Common myeloid progenitor, CD34-positive (primary cell): ENCODE measurements around the gene RUNX1.
A peak's percentile ranks its signal among the peaks of the same experiment; 100 is the strongest.
"Not testable (repeated sequence)": the region's sequence is repeated elsewhere in the genome, so short reads cannot be mapped to it uniquely, and the experiment has no call there.

ENCODE experiments used
- CTCF ChIA-PET: fragments of 350-600 bp; sonication (Branson Sonifier 250); formaldehyde crosslinking; loops from one replicate; lab custom pipeline; 2021; ENCODE audit warnings: antibody characterized with exemption; lab: Charles Lee
- POLR2A ChIA-PET: fragments of 350-600 bp; sonication (Branson Sonifier 250); formaldehyde crosslinking; loops from one replicate; lab custom pipeline; 2021; ENCODE audit warnings: antibody characterized with exemption; lab: Charles Lee
- DNase-seq, 3 donors: peaks; one replicate each; pipeline versions ENCODE4 v3.0.0 to v3.0.0-alpha.2; 2013
- H3K27ac ChIP-seq, 2 experiments: 1 replicate in 1 of 2; 2 replicates in 1 of 2; pipeline ENCODE4 v1.7.0; 2013; ENCODE audit warnings: inconsistent platforms in 2 of 2, low read length in 2 of 2, mild to moderate bottlenecking in 2 of 2, low read depth in 1 of 2, moderate library complexity in 1 of 2; ENCODE audit not compliant: severe bottlenecking in 2 of 2, insufficient read depth in 1 of 2, poor library complexity in 1 of 2
- H3K27me3 ChIP-seq, 5 experiments: replicated peaks in 2 of 5; 1 replicate in 3 of 5; 2 replicates in 2 of 5; pipeline versions ENCODE4 v1.6.1 to v1.7.0; 2013; ENCODE audit warnings: low read length in 4 of 5, mild to moderate bottlenecking in 2 of 5, moderate library complexity in 2 of 5, inconsistent platforms in 1 of 5; ENCODE audit not compliant: insufficient read depth in 5 of 5, control insufficient read depth in 4 of 5
- H3K36me3 ChIP-seq, 4 experiments: 1 replicate in 2 of 4; 2 replicates in 2 of 4; pipeline versions ENCODE4 v1.6.1 to v1.7.0; 2013; ENCODE audit warnings: low read length in 3 of 4, control low read depth in 1 of 4, mild to moderate bottlenecking in 1 of 4; ENCODE audit not compliant: control insufficient read depth in 4 of 4, insufficient read depth in 4 of 4
- H3K4me1 ChIP-seq, 4 experiments: 1 replicate in 3 of 4; 2 replicates in 1 of 4; pipeline versions ENCODE4 v1.6.1 to v1.7.1; 2013; ENCODE audit warnings: low read length in 3 of 4, mild to moderate bottlenecking in 3 of 4, control low read depth in 1 of 4, inconsistent platforms in 1 of 4, moderate library complexity in 1 of 4; ENCODE audit not compliant: control insufficient read depth in 4 of 4, insufficient read depth in 4 of 4; ENCODE audit errors: control extremely low read depth in 1 of 4
- H3K4me3 ChIP-seq, 7 experiments: 1 replicate in 4 of 7; 2 replicates in 3 of 7; pipeline versions ENCODE4 v1.5.1 to v1.7.0; 2013; ENCODE audit warnings: mild to moderate bottlenecking in 7 of 7, low read length in 6 of 7, moderate library complexity in 6 of 7, inconsistent platforms in 2 of 7, low read depth in 2 of 7, control low read depth in 1 of 7; ENCODE audit not compliant: insufficient read depth in 4 of 7, control insufficient read depth in 1 of 7; ENCODE audit errors: extremely low read depth in 1 of 7
- H3K9me3 ChIP-seq, 5 experiments: 1 replicate in 4 of 5; 2 replicates in 1 of 5; pipeline versions ENCODE4 v1.6.1 to v1.7.1; 2013; ENCODE audit warnings: low read length in 4 of 5, mild to moderate bottlenecking in 2 of 5, inconsistent platforms in 1 of 5, low read depth in 1 of 5, moderate library complexity in 1 of 5; ENCODE audit not compliant: control insufficient read depth in 4 of 5, insufficient read depth in 2 of 5; ENCODE audit errors: control extremely low read depth in 1 of 5
- WGBS: methylation state at CpG from one replicate; pipeline ENCODE4 v1.1.5; 2013; ENCODE audit not compliant: insufficient coverage; 5-methylcytosine and 5-hydroxymethylcytosine counted together

Gene RUNX1

DNA sequence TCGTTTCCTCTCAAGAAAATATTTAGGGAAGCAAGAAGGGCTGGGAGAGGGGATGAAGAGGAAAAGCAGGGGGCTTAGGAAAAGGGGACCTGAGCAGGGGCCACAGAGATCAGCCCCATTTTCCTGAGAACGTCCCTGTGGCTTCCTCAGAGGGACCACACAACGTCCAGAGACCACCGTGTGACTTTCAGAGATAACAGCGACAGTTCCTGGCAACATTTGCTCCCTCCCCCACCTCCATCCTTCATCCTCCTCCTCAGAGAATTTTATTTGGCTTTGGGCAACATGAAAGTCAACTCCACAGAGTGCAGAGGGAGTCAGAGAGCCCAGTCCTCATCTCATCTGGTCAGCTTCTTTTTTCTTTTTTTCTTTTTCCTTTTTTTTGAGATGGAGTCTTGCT is 50.9 kb downstream of the RUNX1 start:
- Histone ChIP-seq H3K36me3 (peaks cover 2 to 28% (median 10%) of the 10 kb centered on the region in 4 experiments), H3K4me3 (peak overlapping the region in 3 of 7 experiments; percentile 5 to 49 (median 37)), H3K4me1 (peaks cover 16 to 81% (median 60%) of the 10 kb centered on the region in 4 experiments), H3K27ac (peak overlapping the region; percentile 9 to 69), H3K9me3 (no peaks in the 10 kb centered on the region), H3K27me3 (no peaks in the 10 kb centered on the region)
- 6% methylated on average over 2 of the region's 5 CpGs for WGBS
- ChIA-PET POLR2A (interaction anchor here (0.5 to 2.8 kb wide), 5 partner anchors 8 to 110 kb away, joined by 3 to 7 read pairs (median 4); no protein-coding TSS in a partner anchor), CTCF (interaction anchor here (1.0 to 2.1 kb wide), 3 partner anchors 13 to 39 kb away, joined by 3 to 4 read pairs (median 4); no protein-coding TSS in a partner anchor)
- DNase-seq, result peak in 1 of 3 donors; percentile 46

DNA sequence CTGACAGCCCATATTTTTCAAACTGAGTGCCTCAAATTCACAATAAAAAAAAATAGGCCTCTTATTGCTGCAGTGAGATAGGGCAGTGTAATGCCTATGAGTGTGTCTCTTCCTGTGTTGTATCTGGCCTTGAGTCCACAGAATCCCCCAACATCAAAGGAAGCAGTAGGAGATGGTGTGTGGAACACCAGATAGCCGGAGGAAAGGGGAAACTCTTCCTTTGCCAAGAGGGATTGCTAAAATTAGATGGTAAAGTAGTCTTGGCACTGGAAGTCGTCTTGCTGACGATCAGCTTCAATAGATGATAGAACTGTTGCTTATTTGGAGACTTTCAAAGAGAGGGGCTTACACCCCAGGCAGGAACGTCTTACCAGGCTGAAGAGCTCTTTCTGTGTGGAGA is 51.8 kb downstream of the RUNX1 start:
- Histone ChIP-seq H3K27me3 (no peaks in the 10 kb centered on the region), H3K4me1 (peaks cover 16 to 82% (median 62%) of the 10 kb centered on the region in 4 experiments), H3K4me3 (peak overlapping the region in 1 of 7 experiments; percentile 25), H3K27ac (peak overlapping the region in 1 of 2 experiments; percentile 69), H3K36me3 (peaks cover 4 to 33% (median 13%) of the 10 kb centered on the region in 4 experiments), H3K9me3 (no peaks in the 10 kb centered on the region)
- 14% methylated on average over 3 of the region's 4 CpGs for WGBS
- ChIA-PET POLR2A (interaction anchor here (0.5 to 1.3 kb wide), 5 partner anchors 9 to 110 kb away, joined by 3 to 4 read pairs (median 3); no protein-coding TSS in a partner anchor), CTCF (interaction anchor here (1.5 kb wide), 1 partner anchor 15 kb away, joined by 4 read pairs; no protein-coding TSS in a partner anchor)
- no peak for DNase-seq

DNA sequence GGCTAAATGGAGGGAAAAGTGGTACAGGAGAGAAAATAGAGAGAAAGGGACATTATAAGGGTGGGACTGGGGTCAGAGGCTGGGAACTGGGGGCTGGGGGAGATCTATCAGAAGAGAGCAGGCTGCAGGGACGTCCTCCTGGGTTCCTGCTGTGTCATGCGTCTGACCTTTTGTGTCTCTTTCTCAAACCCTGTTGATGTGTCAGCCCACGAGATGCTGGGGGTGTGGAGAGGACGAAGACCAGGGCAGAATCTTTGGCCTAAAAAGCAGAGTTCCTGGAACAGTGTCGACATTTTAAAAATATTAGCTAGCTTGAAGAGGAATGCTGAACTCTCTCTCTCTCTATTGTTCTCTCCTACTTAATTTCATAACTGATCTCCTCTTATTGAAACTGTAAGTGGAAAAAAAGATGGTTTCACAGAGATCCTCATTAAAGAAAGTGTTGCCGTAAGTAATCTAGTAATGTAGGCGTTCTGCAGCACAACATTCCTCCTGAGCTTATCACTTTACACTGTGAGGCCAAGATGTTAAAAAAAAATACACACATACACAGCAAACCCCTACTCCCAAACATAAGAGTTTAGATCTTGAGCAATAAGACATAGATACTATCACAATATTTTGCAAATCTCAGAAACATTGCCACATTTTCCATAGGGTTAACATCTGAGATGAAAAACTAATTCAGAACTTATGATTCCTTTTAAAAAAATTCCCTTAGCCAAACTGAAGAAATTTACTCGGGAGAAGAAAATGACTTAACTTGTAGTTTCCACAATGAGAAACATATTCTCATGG is 52.6 kb downstream of the RUNX1 start:
- Histone ChIP-seq H3K4me3 (no peak overlapping the region), H3K4me1 (peaks cover 16 to 84% (median 69%) of the 10 kb centered on the region in 4 experiments), H3K9me3 (no peaks in the 10 kb centered on the region), H3K27me3 (no peaks in the 10 kb centered on the region), H3K36me3 (peaks cover 6 to 40% (median 16%) of the 10 kb centered on the region in 4 experiments), H3K27ac (peak overlapping the region in 1 of 2 experiments; percentile 60)
- POLR2A ChIA-PET, result interaction anchor here (0.7 kb wide), 1 partner anchor 42 kb away, joined by 3 read pairs; no protein-coding TSS in a partner anchor
- DNase-seq, result no peak
- CTCF ChIA-PET, result no interaction called here
- 64% methylated on average over 4 of the region's 8 CpGs for WGBS

DNA sequence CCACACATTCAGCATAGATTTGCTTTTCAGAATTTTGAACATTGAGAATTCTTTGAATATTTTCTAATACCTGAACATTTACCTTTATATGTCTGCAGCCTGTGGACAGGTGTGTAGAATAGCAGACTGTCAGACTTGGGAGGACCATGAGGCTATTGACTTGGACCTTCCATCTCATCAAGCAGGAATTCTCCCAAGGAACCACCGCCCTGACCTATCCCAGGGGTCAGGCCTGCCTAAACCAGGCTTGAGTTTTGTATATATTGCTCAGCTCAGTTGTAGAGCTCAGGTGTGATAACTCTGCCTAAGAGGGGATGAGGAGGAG is 53.2 kb downstream of the RUNX1 start:
- WGBS, result no CpG with 5 or more reads among the region's 1 CpG
- Histone ChIP-seq H3K36me3 (peaks cover 6 to 45% (median 19%) of the 10 kb centered on the region in 4 experiments), H3K27me3 (no peaks in the 10 kb centered on the region), H3K27ac (peak overlapping the region in 1 of 2 experiments; percentile 60), H3K9me3 (no peaks in the 10 kb centered on the region), H3K4me1 (peaks cover 16 to 90% (median 74%) of the 10 kb centered on the region in 4 experiments), H3K4me3 (no peak overlapping the region)
- DNase-seq, result no peak
- ChIA-PET POLR2A (no interaction called here), CTCF (no interaction called here)

DNA sequence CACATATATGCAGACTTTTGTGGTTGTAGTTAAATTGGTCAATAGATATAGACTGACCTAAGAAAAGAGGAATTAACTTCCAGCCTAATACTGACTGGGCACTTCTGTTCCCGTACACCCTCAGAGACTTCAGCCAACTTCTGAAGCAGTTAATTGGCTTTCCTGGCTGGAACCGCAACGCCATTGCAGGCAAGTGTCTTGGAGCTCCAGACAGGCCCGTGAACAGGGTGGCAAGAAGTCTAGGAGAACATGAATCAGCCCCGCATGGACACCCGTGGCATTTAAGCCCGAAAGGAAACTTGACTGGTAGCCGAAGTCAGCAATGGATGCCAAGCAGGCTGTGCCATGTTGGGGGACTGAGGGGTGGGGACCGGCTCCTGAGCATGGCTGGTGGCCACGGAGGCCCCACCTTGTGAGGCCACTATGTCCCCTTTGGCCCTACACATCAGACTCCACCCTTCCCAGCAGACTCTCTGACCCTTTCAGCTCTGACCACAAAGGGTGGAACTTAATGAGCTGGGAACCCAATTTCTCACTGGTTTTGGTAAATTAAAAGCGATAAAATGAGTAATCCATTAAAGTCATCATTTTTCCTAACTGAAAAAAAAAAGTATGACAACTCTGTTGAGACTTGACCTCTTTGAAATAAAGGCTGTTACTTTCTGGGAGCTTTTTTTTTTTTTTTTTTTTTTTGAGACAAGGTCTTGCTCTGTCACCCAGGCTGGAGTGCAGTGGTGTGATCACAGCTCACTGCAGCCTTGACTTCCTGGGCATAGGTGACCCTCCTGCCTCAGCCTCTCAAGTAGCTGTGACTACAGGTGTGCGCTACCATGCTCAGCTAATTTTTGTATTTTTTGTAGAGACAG is 54.1 kb downstream of the RUNX1 start:
- peaks cover 6 to 45% (median 22%) of the 10 kb centered on the region in 4 experiments for H3K36me3 ChIP-seq
- ChIA-PET CTCF (interaction anchor here (0.5 kb wide), 1 partner anchor 90 kb away, joined by 3 read pairs; no protein-coding TSS in a partner anchor), POLR2A (interaction anchor here (0.7 kb wide), 1 partner anchor 48 kb away, joined by 3 read pairs; no protein-coding TSS in a partner anchor)
- DNase-seq, result no peak
- H3K9me3 ChIP-seq, result no peaks in the 10 kb centered on the region
- 84% methylated on average over 11 of the region's 12 CpGs for WGBS
- H3K4me3 ChIP-seq, result peak overlapping the region in 1 of 7 experiments; percentile 5
- H3K27ac ChIP-seq, result peak overlapping the region in 1 of 2 experiments; percentile 60
- no peaks in the 10 kb centered on the region for H3K27me3 ChIP-seq
- H3K4me1 ChIP-seq, result peaks cover 16 to 88% (median 77%) of the 10 kb centered on the region in 4 experiments

DNA sequence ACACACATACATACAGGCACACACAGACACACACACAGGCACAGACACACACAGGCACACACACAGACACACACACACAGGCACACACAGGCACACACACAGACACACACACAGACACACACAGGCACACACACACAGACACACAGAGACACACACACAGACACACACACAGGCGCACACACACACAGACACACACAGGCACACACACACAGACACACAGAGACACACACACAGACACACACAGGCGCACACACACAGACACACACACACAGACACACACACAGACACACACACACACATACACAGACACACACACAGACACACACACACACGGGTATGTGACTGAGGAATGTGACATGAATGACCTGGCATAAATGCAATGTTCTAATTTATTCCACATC is 55.6 kb downstream of the RUNX1 start:
- H3K27ac ChIP-seq, result peak overlapping the region in 1 of 2 experiments; percentile 65
- peaks cover 12 to 41% (median 26%) of the 10 kb centered on the region in 4 experiments for H3K36me3 ChIP-seq
- H3K27me3 ChIP-seq, POLR2A ChIA-PET, H3K4me3 ChIP-seq, H3K9me3 ChIP-seq, CTCF ChIA-PET: not testable (repeated sequence)
- peaks cover 11 to 84% (median 73%) of the 10 kb centered on the region in 4 experiments for H3K4me1 ChIP-seq
- WGBS, result no CpG with 5 or more reads among the region's 3 CpGs
- DNase-seq, result peak in 1 of 3 donors; percentile 54
